ENCODE results near the gene SLFN12. TPM values are rescaled to one million over a fixed set of nuclear protein-coding genes. Genes with fewer than 3 reads are reported as not detected.

SLFN12 gene
- polyA plus RNA-seq, 4 donors = 18.5 to 20.1 (median 18.8) TPM

Other genes starting within 250 kb of the SLFN12 start
- gene SLC35G3, start 238.1 kb downstream of the SLFN12 start, polyA plus RNA-seq (ENCODE audit: insufficient read length in 4 of 4) = not detected
- 10 to 100 TPM; 13.1 to 15.4 (median 14.2) TPM for gene SLFN5, start 189.4 kb downstream of the SLFN12 start, polyA plus RNA-seq (ENCODE audit: insufficient read length in 4 of 4)
- 10 to 100 TPM in 3 of 4 donors, 1 to 10 TPM in 1; 8.7 to 19.1 (median 11.3) TPM for gene SLFN11, start 58.9 kb downstream of the SLFN12 start, polyA plus RNA-seq (ENCODE audit: insufficient read length in 4 of 4)
- 10 to 100 TPM; 16.4 to 43.2 (median 26.4) TPM for gene SLFN13, start 16.3 kb upstream of the SLFN12 start, polyA plus RNA-seq (ENCODE audit: insufficient read length in 4 of 4)
- gene SLFN12L, start 105.2 kb upstream of the SLFN12 start, polyA plus RNA-seq (ENCODE audit: insufficient read length in 4 of 4) = under 1 TPM in 3 of 4 donors, not detected in 1; 0.20 to 0.44 (median 0.26) TPM
- under 1 TPM; 0.08 to 0.31 (median 0.16) TPM for gene SLFN14, start 128.3 kb upstream of the SLFN12 start, polyA plus RNA-seq (ENCODE audit: insufficient read length in 4 of 4)
- gene PEX12, start 146.1 kb upstream of the SLFN12 start, polyA plus RNA-seq (ENCODE audit: insufficient read length in 4 of 4) = 10 to 100 TPM; 10.5 to 12.1 (median 11.3) TPM
- 100 to 1,000 TPM; 117 to 136 (median 121) TPM for gene AP2B1, start 154.8 kb upstream of the SLFN12 start, polyA plus RNA-seq (ENCODE audit: insufficient read length in 4 of 4)

Data from left renal cortex interstitium (tissue), 4 donors.